Kidney capillary endothelial cell (primary cell): ENCODE results near the gene PROX1.
"Not testable (repeated sequence)": the region's sequence is repeated elsewhere in the genome, so short reads cannot be mapped to it uniquely, and the experiment has no call there.

Source experiments
- DNase-seq: peaks from one replicate; pipeline ENCODE4 v3.0.0-alpha.2; 2018; ENCODE audit warnings: low spot score

The PROX1 gene

DNA sequence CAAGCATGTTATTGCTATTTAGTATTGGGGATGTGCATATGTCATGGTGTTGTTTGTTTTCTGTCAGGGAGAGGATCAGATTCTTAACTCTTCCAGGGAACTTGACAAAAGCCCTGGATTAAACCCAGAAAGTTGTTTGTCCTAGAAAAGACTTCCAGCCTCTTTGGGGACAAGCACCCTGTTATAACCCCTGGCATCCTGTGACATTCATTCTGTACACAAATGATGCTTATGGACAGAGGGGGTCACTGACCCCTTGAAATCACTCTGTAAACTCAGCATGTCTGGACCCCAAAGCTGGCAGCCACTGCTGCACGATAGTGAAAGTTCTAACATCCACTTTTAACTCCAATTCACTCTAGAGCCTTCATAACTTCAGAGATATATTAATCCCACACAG lies 81.2 kb downstream of the PROX1 start:
- no peak for DNase-seq

DNA sequence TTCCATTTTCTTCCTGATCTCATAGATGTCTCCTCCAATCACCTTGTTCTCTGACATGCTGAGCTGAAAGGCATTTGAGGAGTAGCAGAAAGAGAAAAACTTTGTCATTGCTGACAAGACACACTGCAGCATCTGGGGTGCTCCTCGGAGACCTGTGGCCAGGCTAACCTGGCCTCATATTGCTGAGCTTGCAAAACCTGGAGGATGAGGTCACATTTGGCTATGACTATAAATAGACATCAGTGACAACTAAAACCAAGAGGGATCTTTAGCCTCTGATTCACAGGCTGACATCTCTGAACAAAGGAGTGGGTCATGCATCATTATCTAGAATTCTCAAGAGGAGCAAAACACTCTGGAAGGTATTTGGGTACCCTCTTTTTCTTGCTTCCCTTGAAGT lies 83.7 kb downstream of the PROX1 start:
- no peak for DNase-seq

DNA sequence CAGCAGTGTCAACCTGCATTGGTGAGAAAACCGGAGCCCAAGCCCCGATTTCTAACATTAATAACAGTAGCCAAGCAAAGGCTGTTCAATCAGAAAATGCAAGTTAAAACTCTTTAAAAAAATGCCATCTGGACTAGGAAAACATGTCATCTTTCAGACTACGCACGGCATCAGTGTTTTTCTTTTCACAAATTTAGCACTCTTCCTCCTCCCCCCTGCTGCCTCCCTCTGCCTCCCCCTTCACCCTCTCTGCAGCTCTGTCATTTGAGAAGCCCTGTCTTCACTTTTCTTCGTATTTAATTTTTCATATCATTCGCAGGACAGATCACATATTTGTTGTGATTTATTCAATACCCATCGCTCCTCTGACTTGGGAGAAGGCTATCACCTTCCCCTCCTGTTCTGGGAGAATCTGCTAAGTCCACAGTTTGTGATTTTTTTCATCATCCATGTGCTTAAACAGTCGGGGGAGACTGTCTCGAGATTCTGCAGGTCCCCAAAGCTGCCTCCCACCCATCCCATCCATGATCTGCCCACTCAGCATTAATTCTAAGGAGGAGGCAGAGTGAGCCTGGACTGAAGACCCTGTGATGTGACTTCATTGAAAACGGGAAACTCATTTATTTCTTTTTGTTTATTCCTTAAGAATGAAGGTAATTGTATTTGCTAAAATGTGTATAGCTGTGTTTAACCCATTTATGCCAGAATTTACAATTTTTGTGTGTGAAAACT lies 84.8 kb downstream of the PROX1 start:
- no peak for DNase-seq

DNA sequence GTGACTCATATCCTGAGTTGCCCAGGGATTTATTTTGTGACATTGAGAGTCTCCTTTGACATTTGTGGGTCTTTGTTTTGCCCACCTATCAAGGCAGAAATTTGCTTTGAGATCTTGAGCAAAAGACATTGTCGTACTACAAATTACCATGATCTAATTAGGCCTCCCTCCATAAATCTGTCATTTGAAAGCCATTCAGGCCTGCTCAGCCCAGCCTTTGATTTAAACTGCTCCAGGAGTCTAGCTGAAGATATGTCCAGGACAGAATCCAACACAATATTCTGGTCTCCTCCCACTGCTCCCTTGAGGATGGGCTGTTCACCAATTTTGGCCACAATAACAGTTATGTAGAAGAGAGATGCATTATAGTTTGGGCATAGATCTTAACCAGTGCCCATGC lies 86.7 kb downstream of the PROX1 start:
- DNase-seq, result no peak

DNA sequence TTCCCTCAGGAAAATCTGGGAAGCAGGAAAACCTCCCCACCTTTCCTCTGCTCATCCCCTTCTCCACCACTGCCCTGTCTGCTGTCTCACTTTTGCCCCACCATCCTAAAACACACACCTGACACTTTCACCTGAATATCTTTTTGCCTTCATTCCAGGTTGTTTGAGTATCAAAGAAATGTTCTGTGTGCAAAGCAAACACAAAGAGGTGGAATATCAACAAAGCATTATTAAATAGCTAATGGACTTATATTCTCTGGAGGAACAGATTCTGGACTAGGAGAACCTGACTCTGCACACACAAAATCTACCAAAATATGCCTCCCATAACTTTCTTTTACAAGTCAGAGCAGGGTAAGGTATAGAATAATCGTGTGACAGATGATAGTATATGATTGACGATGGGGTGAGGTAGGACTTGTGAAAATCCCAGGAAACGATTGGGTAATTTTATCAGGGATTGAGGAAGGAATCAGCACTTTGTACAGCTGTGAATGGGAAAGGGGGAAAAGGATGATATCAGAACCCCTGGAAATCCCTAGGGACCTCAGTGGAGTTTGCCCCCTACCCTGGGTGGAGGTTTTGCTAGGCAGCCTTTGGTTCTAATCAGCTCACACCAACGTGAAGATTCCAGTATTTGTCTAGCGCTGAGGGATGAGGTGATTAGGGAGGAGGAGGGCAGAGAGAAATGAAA lies 87.7 kb downstream of the PROX1 start:
- DNase-seq, result no peak

DNA sequence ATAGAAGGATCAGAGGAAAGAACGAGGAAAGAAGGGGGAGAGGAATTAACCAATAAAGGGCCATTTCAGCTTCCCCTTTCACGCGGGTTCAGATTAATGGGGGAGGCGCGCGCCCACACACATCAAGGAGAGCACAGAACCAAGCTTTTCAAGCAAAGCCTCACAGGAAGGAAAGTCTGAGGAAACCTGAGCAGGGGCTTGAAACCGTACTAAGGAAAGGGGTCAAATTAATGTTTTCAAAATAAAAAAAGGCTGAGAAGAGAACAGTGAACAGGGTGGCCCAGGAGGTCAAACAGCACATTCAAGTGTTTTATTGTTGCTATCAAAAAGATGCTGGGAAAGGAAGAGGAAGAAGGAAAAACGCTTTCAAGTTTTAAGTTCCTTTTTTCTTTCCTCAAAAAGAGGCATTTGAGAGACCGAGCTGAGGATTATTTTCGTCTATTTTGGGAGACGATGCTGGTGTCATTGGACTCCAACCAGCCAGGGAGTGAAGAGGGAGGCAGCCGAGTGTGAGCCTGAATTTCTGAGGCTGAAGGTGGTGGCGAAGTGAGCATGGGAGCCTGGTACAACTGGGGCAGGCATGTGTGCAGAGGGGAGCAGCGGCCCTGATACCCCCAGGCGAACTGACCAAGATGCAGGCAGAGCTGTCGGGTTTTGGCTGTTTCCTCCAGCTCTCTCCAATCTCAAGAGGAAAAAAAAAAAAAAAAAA lies 88.4 kb downstream of the PROX1 start:
- no peak for DNase-seq

DNA sequence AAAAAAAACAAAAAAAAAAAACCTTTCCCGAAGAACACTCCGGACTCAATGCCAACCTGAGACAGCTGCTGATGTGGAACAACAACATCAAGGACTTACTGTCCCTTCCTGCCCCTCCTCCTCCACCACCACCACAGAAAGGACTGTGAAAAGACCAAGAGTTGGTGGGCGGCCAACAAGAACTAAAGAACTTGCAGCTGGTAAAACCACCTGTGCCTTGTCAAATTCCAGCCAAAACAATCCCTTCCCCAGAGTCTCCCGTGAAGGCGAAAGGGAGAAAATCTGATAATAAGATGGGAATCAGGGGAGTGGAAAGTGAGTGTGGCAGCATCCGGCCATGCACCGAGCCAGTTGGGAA lies 88.9 kb downstream of the PROX1 start:
- DNase-seq, result no peak

DNA sequence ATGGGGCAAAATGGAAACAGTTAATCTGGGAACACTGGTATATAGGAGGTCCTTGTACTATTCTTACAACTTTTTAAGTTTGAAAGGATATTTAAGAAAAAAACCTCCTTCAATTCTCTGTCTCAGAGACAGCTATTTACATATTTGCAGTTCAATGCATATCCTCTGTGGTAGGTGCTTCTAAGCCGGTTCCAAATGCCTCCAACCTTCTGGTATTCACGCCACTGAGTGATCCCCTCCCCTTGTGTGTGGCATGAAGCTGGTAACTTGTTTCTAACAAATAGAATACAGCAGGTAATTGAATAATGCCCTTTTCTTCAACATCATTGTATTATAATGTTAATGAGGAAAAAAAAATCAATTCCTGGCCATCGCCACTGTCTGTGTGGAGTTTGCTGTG lies 91.2 kb downstream of the PROX1 start:
- no peak for DNase-seq

DNA sequence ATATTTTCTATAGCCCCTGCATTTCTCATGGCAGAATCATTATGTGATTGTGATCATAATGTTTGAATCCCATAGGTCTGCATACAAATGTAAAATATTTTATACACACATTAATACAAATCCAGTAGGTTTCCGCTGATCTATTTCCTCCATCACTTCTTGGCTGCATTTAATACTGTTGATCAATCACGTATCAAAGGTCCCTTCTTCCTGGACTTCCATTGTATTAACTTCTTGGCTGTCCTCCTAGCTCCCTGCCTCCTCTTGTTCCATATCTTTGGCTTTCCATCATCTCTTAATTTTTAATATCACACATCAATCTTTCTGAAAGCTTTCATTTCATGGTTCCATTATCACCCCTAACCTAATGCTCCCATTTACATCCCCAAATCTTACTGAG lies 97.6 kb downstream of the PROX1 start:
- no peak for DNase-seq

DNA sequence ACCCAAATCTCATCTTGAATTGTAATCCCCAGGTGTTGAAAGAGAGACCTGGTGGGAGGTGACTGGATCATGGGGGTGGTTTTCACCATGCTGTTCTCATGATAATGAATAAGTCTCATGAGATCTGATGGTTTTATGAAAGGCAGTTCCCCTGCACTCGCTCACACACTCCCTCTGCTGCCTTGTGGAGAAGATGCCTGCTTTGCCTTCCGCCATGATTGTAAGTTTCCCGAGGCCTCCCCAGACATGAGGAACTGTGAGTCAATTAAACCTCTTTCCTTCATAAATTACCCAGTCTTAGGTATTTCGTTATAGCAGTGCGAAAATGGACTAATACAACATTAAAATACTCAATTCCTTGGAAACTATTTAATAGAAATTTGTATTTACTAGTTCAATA lies 99.2 kb downstream of the PROX1 start:
- DNase-seq, result no peak

DNA sequence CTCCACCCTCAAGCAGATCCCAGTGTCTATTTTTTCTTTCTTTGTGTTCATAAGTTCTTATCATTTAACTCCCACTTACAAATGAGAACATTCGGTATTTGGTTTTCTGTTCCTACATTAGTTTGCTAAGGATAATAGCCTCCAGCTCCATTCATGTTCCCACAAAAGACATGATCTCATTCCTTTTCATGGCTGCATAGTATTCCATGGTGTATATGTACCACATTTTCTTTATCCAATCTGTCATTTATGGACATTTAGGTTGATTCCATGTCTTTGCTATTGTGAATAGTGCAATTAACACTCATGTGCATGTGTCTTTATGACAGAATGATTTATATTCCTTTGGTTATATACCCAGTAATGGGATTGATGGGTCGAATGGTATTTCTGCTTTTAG lies 101.2 kb downstream of the PROX1 start:
- DNase-seq, result not testable (repeated sequence)
